CD8-positive, alpha-beta memory T cell (primary cell): ENCODE data around the gene HAUS6. TPM values are rescaled to one million over a fixed set of nuclear protein-coding genes. Genes with fewer than 3 reads are reported as not detected.

ENCODE experiments used
- polyA plus RNA-seq: library from polyadenylated mRNA; unstranded; fragments of 300-500 nt; fragmentation: Illumina TruSeq; gene quantifications from one replicate; pipeline ENCODE4 v1.2.3, GENCODE V29; 2021
- total RNA-seq, 2 experiments: library from RNA; stranded (reverse); gene quantifications; one replicate each; pipeline ENCODE4 v1.2.3, GENCODE V29; 2021

Gene HAUS6
- total and polyA plus RNA-seq, 3 experiments from 2014 or later: 6.2 to 36.3 (median 32.1) TPM

Other genes starting within 250 kb of the HAUS6 start
- not detected for gene SAXO1, start 69.7 kb downstream of the HAUS6 start, total RNA-seq
- not detected for gene SAXO1, start 69.7 kb downstream of the HAUS6 start, polyA plus RNA-seq
- gene RRAGA, start 53.5 kb downstream of the HAUS6 start, total RNA-seq: 10 to 100 TPM; 53.8 to 56.9 TPM
- gene RRAGA, start 53.5 kb downstream of the HAUS6 start, polyA plus RNA-seq: 87.6 TPM
- 10 to 100 TPM; 37.8 to 38.8 TPM for gene PLIN2, start 24.6 kb upstream of the HAUS6 start, total RNA-seq
- 73.9 TPM for gene PLIN2, start 24.6 kb upstream of the HAUS6 start, polyA plus RNA-seq
- 10 to 100 TPM; 19.8 to 20.0 TPM for gene DENND4C, start 127.8 kb upstream of the HAUS6 start, total RNA-seq
- gene DENND4C, start 127.8 kb upstream of the HAUS6 start, polyA plus RNA-seq: 46.6 TPM